Measurements from ENCODE around the gene SHPK.

Gene SHPK

DNA sequence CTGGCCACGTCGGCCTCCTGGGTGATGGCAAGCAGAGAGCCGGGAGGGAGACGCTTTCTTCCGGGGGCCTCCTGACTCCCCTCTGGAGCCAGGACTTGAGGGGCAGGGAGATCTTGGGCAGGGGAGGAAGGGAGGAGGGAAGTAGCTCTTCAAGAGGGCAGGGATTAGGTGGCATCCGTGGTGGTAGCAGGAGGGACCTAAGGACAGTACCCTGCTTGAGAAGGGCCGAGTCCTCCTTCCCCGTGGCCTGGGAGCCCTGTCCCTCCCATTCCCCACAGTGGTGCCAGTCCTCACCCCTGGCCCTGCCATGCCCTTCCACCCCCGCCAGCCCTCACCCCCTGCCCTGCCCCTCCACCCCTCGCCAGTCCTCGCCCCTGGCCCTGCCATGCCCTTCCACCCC lies 19.7 kb upstream of the SHPK start:
- Histone ChIP-seq H3K4me3 (ENCODE audit: low read depth, low read length) (no peak overlapping the region), H3K27me3 (ENCODE audit: insufficient read depth, low read depth, severe bottlenecking) (no peaks in the 10 kb centered on the region), H3K9me3 (ENCODE audit: severe bottlenecking) (no peaks in the 10 kb centered on the region), H3K36me3 (peaks cover 17% of the 10 kb centered on the region), H3K27ac (no peak overlapping the region)
- DNase-seq: no peak
- TF ChIP-seq, protein P1, sequence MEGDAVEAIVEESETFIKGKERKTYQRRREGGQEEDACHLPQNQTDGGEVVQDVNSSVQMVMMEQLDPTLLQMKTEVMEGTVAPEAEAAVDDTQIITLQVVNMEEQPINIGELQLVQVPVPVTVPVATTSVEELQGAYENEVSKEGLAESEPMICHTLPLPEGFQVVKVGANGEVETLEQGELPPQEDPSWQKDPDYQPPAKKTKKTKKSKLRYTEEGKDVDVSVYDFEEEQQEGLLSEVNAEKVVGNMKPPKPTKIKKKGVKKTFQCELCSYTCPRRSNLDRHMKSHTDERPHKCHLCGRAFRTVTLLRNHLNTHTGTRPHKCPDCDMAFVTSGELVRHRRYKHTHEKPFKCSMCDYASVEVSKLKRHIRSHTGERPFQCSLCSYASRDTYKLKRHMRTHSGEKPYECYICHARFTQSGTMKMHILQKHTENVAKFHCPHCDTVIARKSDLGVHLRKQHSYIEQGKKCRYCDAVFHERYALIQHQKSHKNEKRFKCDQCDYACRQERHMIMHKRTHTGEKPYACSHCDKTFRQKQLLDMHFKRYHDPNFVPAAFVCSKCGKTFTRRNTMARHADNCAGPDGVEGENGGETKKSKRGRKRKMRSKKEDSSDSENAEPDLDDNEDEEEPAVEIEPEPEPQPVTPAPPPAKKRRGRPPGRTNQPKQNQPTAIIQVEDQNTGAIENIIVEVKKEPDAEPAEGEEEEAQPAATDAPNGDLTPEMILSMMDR (IDR thresholded peaks at IDR 0.05; ENCODE audit: low read depth, low read length): no peak

DNA sequence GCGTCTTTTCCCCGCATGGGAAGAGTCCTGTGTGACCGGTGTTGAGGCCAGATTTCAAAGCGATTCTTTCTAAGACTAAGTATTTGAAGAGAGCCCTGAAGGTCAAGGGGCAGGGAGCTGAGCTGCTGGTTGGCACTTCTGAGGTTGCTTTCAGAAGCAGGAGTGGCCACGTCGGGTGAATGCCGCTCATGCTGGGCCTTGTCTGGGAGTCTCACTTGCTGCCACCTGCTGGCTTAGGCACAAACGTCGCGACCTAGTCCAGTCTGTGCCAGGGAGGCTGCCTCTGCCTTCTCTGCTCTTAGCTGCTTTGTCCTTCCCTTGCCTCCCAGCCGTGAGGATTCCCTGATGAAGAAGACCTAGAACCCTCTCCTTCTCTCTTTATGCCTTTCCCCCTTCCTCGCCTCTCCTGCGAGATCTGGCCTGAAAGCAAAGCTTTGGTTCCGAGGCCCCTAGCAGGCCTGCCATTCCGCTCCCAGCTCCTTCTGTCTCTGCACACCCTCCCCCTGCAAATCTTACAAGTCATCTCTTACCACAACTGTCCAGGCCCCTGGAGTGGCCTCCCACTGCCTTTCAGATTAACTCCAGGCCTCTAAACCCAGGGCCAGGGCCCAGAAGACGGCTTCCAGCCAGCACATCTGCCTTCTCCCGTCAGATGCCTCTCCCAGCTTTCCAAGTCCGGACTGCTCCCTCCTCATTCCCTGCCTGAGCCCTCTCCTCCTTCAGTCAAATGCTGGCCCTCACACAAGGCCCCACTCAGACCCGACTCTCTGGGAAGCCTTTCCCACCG lies 11.9 kb upstream of the SHPK start:
- H3K4me3 ChIP-seq (ENCODE audit: low read depth, low read length): no peak overlapping the region
- H3K27ac ChIP-seq: no peak overlapping the region; the same call in 1 of the 2 replicates
- H3K36me3 ChIP-seq: peaks cover 23% of the 10 kb centered on the region
- DNase-seq: peak; percentile 74
- TF ChIP-seq, protein P1 (IDR thresholded peaks at IDR 0.05; ENCODE audit: low read depth, low read length): peak; percentile 88
- no peaks in the 10 kb centered on the region for H3K9me3 ChIP-seq (ENCODE audit: severe bottlenecking)
- no peaks in the 10 kb centered on the region for H3K27me3 ChIP-seq (ENCODE audit: insufficient read depth, low read depth, severe bottlenecking)

DNA sequence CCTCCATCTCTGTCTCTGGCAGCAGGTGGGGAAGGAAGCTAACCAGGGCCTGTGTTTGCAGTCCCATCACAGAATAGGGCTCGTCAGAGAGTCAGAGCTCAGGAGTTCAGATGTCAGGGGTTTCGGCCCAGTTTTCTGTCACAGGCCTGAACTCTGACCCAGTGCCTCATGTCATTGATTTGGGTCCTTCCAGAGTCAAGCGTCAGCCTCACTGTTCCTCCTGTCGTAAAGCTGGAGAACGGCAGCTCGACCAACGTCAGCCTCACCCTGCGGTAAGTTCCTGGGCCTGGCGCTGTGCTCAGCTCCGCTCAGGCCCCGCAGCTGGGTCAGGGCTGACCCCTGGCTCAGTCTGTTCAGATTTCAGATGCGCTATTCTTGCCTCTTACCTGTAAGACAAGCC lies 11.2 kb upstream of the SHPK start:
- DNase-seq: no peak
- H3K9me3 ChIP-seq (ENCODE audit: severe bottlenecking): no peaks in the 10 kb centered on the region
- no peak overlapping the region for H3K27ac ChIP-seq
- TF ChIP-seq, protein P1 (IDR thresholded peaks at IDR 0.05; ENCODE audit: low read depth, low read length): no peak
- H3K27me3 ChIP-seq (ENCODE audit: insufficient read depth, low read depth, severe bottlenecking): no peaks in the 10 kb centered on the region
- H3K36me3 ChIP-seq: peaks cover 27% of the 10 kb centered on the region
- no peak overlapping the region for H3K4me3 ChIP-seq (ENCODE audit: low read depth, low read length)

DNA sequence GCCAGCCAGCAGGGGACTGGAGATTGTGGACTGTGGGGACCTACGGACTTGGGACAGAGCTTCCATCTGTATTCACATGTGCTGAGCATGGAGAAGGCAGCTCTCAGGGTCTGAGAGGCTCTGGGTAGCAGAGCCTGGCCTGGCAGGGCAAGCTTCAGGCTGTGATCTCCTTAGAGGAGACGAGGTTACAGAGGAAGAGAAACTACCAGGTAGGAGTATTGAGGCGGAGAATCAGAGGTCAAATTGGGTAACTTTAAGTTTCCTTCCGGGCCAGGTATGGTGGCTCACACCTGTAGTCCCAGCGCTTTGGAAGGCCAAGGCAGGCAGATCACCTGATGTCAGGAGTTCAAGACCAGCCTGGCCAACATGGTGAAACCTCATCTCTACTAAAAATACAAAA lies 9.3 kb upstream of the SHPK start:
- TF ChIP-seq, protein P1 (IDR thresholded peaks at IDR 0.05; ENCODE audit: low read depth, low read length): no peak
- H3K27me3 ChIP-seq (ENCODE audit: insufficient read depth, low read depth, severe bottlenecking): no peaks in the 10 kb centered on the region
- no peaks in the 10 kb centered on the region for H3K9me3 ChIP-seq (ENCODE audit: severe bottlenecking)
- peaks cover 39% of the 10 kb centered on the region for H3K36me3 ChIP-seq
- no peak overlapping the region for H3K27ac ChIP-seq
- no peak overlapping the region for H3K4me3 ChIP-seq (ENCODE audit: low read depth, low read length)
- no peak for DNase-seq

DNA sequence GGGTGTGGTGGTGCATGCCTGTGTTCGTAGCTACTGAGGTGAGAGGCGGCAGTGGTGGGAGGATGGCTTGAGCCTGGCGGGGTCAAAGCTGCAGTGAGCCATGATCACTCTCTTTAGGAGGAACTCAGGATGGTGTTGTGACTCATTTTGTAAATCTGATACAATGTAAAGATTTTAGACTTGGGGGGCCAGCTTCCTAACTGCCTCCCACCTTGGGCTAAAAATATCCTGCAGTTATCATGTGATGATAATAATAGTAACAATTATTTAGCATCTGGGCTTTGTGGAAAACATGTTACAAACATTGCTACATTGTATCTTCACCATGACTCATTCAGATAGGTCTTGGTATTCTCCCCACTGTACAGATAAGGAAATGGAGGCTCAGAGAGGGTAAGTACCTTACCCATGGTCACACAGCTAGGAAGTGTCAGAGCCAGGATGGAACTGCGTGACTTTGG lies 7.9 kb upstream of the SHPK start:
- H3K36me3 ChIP-seq: peaks cover 38% of the 10 kb centered on the region
- no peaks in the 10 kb centered on the region for H3K27me3 ChIP-seq (ENCODE audit: insufficient read depth, low read depth, severe bottlenecking)
- no peaks in the 10 kb centered on the region for H3K9me3 ChIP-seq (ENCODE audit: severe bottlenecking)
- TF ChIP-seq, protein P1 (IDR thresholded peaks at IDR 0.05; ENCODE audit: low read depth, low read length): no peak
- H3K4me3 ChIP-seq (ENCODE audit: low read depth, low read length): no peak overlapping the region
- DNase-seq: no peak
- no peak overlapping the region for H3K27ac ChIP-seq

All from WERI-Rb-1 (cell line).